Gastrocnemius medialis (tissue), 4 donors: ENCODE data around the gene STRIP1. TPM values are rescaled to one million over a fixed set of nuclear protein-coding genes. Genes with fewer than 3 reads are reported as not detected.

Experiments used
- ATAC-seq, 2 donors: fragments of 150-250 bp; one replicate each; pipeline ENCODE4 v1.9.1; 2016
- DNase-seq, 2 donors: peaks; one replicate each; pipeline ENCODE4 v3.0.0-alpha.2; 2019
- H3K27ac ChIP-seq, 4 donors: fragments of 200-600 bp; sonication (generic); 1 replicate in 1 of 4; 2 replicates in 3 of 4; pipeline ENCODE4 v1.5.1; 2016 to 2018; ENCODE audit warnings: mild to moderate bottlenecking in 2 of 4, moderate library complexity in 1 of 4
- H3K27me3 ChIP-seq, 3 donors: fragments of 200-600 bp; sonication (generic) in 2 of 3; 1 replicate in 1 of 3; 2 replicates in 2 of 3; pipeline versions ENCODE4 v1.5.1 to v1.6.0; 2016 to 2019; ENCODE audit warnings: mild to moderate bottlenecking in 1 of 3, moderate library complexity in 1 of 3
- H3K36me3 ChIP-seq, 2 donors: fragments of 200-600 bp; sonication (generic) in 1 of 2; one replicate each; pipeline ENCODE4 v1.5.1; 2017 to 2018
- H3K4me1 ChIP-seq, 2 donors: fragments of 200-600 bp; sonication (generic) in 1 of 2; one replicate each; pipeline ENCODE4 v1.5.1; 2016 to 2017; ENCODE audit warnings: mild to moderate bottlenecking in 2 of 2
- H3K4me3 ChIP-seq, 4 donors: fragments of 200-600 bp; sonication (generic) in 3 of 4; 1 replicate in 1 of 4; 2 replicates in 3 of 4; pipeline ENCODE4 v1.5.1; 2016 to 2019; ENCODE audit warnings: mild to moderate bottlenecking in 2 of 4
- H3K9me3 ChIP-seq, 3 donors: fragments of 200-600 bp; sonication (generic) in 2 of 3; 1 replicate in 1 of 3; 2 replicates in 2 of 3; pipeline ENCODE4 v1.5.1; 2016 to 2019
- CTCF ChIP-seq, 5 experiments: fragments of 450-650 bp in 3 of 5; fragments of 200-600 bp in 2 of 5; sonication (generic) in 2 of 5; IDR thresholded peaks in 4 of 5; conservative IDR thresholded peaks in 1 of 5; 1 replicate in 4 of 5; 2 replicates in 1 of 5; pipeline ENCODE4 v1.5.1; 2016 to 2019; ENCODE audit warnings: antibody characterized with exemption in 5 of 5, mild to moderate bottlenecking in 3 of 5, moderate library complexity in 3 of 5
- POLR2A ChIP-seq, 2 donors: fragments of 450-650 bp; IDR thresholded peaks; one replicate each; pipeline ENCODE4 v1.6.1; 2017; ENCODE audit warnings: antibody characterized with exemption in 2 of 2, mild to moderate bottlenecking in 2 of 2, moderate library complexity in 2 of 2
- in situ Hi-C, 4 donors: fragments of 200-750 bp; cut with MboI; loops; one replicate each; pipeline versions ENCODE4 v1.15.0 to v1.8.0; 2017; ENCODE audit warnings: low sequenced_read_pairs in 4 of 4
- intact Hi-C: fragments of 100-400 bp; cut with DNase I; formaldehyde crosslinking; loops from one replicate; pipeline ENCODE4 v1.15.1; 2023; ENCODE audit warnings: low total_unique reads
- total RNA-seq, 4 donors: library from RNA; depleted of rRNA; stranded (reverse); fragments of >200 nt; gene quantifications; one replicate each; pipeline versions ENCODE4 v1.1.0 to v1.2.3, GENCODE V29; 2016

Gene STRIP1
- total RNA-seq, 4 donors from 2014 or later = 17.9 to 31.4 (median 20.7) TPM

GRCh38 chr1:110067479-110067892, 33.1 kb downstream of the STRIP1 start:
- in situ Hi-C loops (no loop called here), intact Hi-C loops (no loop called here)
- ATAC-seq = no peak
- Histone ChIP-seq H3K4me1 (peaks cover 0 to 4% of the 10 kb centered on the region in 2 donors), H3K9me3 (no peaks in the 10 kb centered on the region), H3K36me3 (no peaks in the 10 kb centered on the region), H3K27ac (no peak overlapping the region), H3K27me3 (peaks cover 56 to 57% (median 56%) of the 10 kb centered on the region in 3 donors), H3K4me3 (no peak overlapping the region)
- TF ChIP-seq CTCF (IDR thresholded peaks at IDR 0.05 in 4 of 5, conservative IDR thresholded peaks at IDR 0.05 in 1 of 5) (no peak), POLR2A (IDR thresholded peaks at IDR 0.05) (no peak)
- DNase-seq = no peak

- ATAC-seq (no peak), DNase-seq (no peak)
- intact Hi-C loops (no loop called here), in situ Hi-C loops (no loop called here)
- H3K4me1 ChIP-seq = peaks cover 0 to 4% of the 10 kb centered on the region in 2 donors
- H3K27ac ChIP-seq = no peak overlapping the region
- H3K9me3 ChIP-seq = no peaks in the 10 kb centered on the region
- TF ChIP-seq CTCF (IDR thresholded peaks at IDR 0.05 in 4 of 5, conservative IDR thresholded peaks at IDR 0.05 in 1 of 5) = no peak
- TF ChIP-seq POLR2A (IDR thresholded peaks at IDR 0.05) = no peak
- H3K27me3 ChIP-seq = peaks cover 58 to 61% (median 60%) of the 10 kb centered on the region in 3 donors
- peak overlapping the region; percentile 4 to 45 (median 6) for H3K4me3 ChIP-seq
- no peaks in the 10 kb centered on the region for H3K36me3 ChIP-seq
Measured at GRCh38 chr1:110067893-110068645, 33.6 kb downstream of the STRIP1 start.

GRCh38 chr1:110068646-110069403, 34.4 kb downstream of the STRIP1 start:
- H3K27ac ChIP-seq = no peak overlapping the region
- intact Hi-C loops = no loop called here
- peak overlapping the region in 1 of 4 donors; percentile 45 for H3K4me3 ChIP-seq
- ATAC-seq = no peak
- no peaks in the 10 kb centered on the region for H3K9me3 ChIP-seq
- TF ChIP-seq POLR2A (IDR thresholded peaks at IDR 0.05) (no peak), CTCF (IDR thresholded peaks at IDR 0.05 in 4 of 5, conservative IDR thresholded peaks at IDR 0.05 in 1 of 5) (no peak)
- no peaks in the 10 kb centered on the region for H3K36me3 ChIP-seq
- H3K27me3 ChIP-seq = peaks cover 58 to 61% (median 60%) of the 10 kb centered on the region in 3 donors
- in situ Hi-C loops = no loop called here
- H3K4me1 ChIP-seq = peaks cover 0 to 4% of the 10 kb centered on the region in 2 donors
- no peak for DNase-seq

GRCh38 chr1:110069404-110070281, 35.2 kb downstream of the STRIP1 start:
- Histone ChIP-seq H3K27me3 (peaks cover 58 to 63% (median 60%) of the 10 kb centered on the region in 3 donors), H3K36me3 (no peaks in the 10 kb centered on the region), H3K4me1 (peaks cover 0 to 4% of the 10 kb centered on the region in 2 donors), H3K4me3 (peak overlapping the region in 1 of 4 donors; percentile 25), H3K9me3 (no peaks in the 10 kb centered on the region), H3K27ac (no peak overlapping the region)
- in situ Hi-C loops (no loop called here), intact Hi-C loops (no loop called here)
- ATAC-seq = no peak
- no peak for DNase-seq
- TF ChIP-seq CTCF (IDR thresholded peaks at IDR 0.05 in 4 of 5, conservative IDR thresholded peaks at IDR 0.05 in 1 of 5) (no peak), POLR2A (IDR thresholded peaks at IDR 0.05) (no peak)
